ENCODE measurements around the gene NCK2. TPM values are rescaled to one million over a fixed set of nuclear protein-coding genes. Genes with fewer than 3 reads are reported as not detected.

NCK2 gene
- total and polyA plus RNA-seq, 2 of the 13 experiments (the other 11 are each of a cell fraction or from before 2014, with no cell fraction given): 14.8 to 23.5 TPM

GRCh38 chr2:105800953-105801635 is 56.4 kb downstream of the NCK2 start (continued):
- TF ChIP-seq TBX2 (CRISPR knock-in tag; IDR thresholded peaks at IDR 0.05; ENCODE audit: borderline replicate concordance): peak; percentile 25; the same call in 1 of the 2 replicates
- no peak for TF ChIP-seq EP300 (IDR thresholded peaks at IDR 0.05; ENCODE audit: low read depth in 2 of 2, low read length in 2 of 2)
- TF ChIP-seq EP300 (CRISPR knock-in tag; IDR thresholded peaks at IDR 0.05; ENCODE audit: borderline replicate concordance): peak; percentile 56; the same call in 1 of the 2 replicates
- no peak for TF ChIP-seq YEATS2 (CRISPR knock-in tag; IDR thresholded peaks at IDR 0.05; ENCODE audit: borderline replicate concordance)
- TF ChIP-seq ARNT2 (CRISPR knock-in tag; IDR thresholded peaks at IDR 0.05; ENCODE audit: low read depth): 0 out of 2 replicates have a peak, but pooled peaks have one; percentile 26
- 0 out of 2 replicates have a peak, but pooled peaks have one; percentile 15 for TF ChIP-seq ZNF546 (CRISPR knock-in tag; conservative IDR thresholded peaks at IDR 0.05)
- TF ChIP-seq, protein P1, sequence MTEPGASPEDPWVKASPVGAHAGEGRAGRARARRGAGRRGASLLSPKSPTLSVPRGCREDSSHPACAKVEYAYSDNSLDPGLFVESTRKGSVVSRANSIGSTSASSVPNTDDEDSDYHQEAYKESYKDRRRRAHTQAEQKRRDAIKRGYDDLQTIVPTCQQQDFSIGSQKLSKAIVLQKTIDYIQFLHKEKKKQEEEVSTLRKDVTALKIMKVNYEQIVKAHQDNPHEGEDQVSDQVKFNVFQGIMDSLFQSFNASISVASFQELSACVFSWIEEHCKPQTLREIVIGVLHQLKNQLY (CRISPR knock-in tag; IDR thresholded peaks at IDR 0.05): peak; percentile 67; the same call in 1 of the 2 replicates
- TF ChIP-seq POGZ (CRISPR knock-in tag; IDR thresholded peaks at IDR 0.05): peak; percentile 54; the same call in 1 of the 2 replicates
- TF ChIP-seq CCAR2 (optimal IDR thresholded peaks at IDR 0.05; ENCODE audit: low read depth, low read length): no peak
- peak; percentile 93 for TF ChIP-seq SOX5 (CRISPR knock-in tag; IDR thresholded peaks at IDR 0.05; ENCODE audit: borderline replicate concordance)

GRCh38 chr2:105801961-105802360 is 57.2 kb downstream of the NCK2 start:
- Histone ChIP-seq H3K27ac (ENCODE audit: extremely low read length, insufficient read depth, low read length) (no peak overlapping the region), H3K79me2 (ENCODE audit: insufficient read depth, low read length) (peaks cover 7% of the 10 kb centered on the region), H3K27me3 (ENCODE audit: control insufficient read depth in 1 of 2, insufficient read depth in 2 of 2, low read length in 2 of 2) (no peaks in the 10 kb centered on the region), H3K9me3 (ENCODE audit: low read length) (no peaks in the 10 kb centered on the region), H2AFZ (ENCODE audit: low read length) (no peak overlapping the region), H3K4me1 (ENCODE audit: insufficient read depth, low read length) (peaks cover 37% of the 10 kb centered on the region), H3K36me3 (replicated peaks in 1 of 2; ENCODE audit: control insufficient read depth in 1 of 2, insufficient read depth in 2 of 2, low read length in 2 of 2) (no peaks in the 10 kb centered on the region), H3K4me2 (ENCODE audit: low read depth, low read length) (no peak overlapping the region), H3K9ac (ENCODE audit: insufficient read depth, low read depth, low read length) (no peak overlapping the region), H3K4me3 (replicated peaks in 1 of 3; ENCODE audit: insufficient read depth in 1 of 3, low read depth in 2 of 3, low read length in 3 of 3) (no peak overlapping the region), H4K20me1 (ENCODE audit: insufficient read depth, low read length) (no peaks in the 10 kb centered on the region; the same call in 1 of the 2 replicates)
- ATAC-seq (no peak), DNase-seq (ENCODE audit: low spot score) (no peak), FAIRE-seq (no peak)
- no TSS peak for BruUV-seq (replicated peaks)
- intact Hi-C loops (cut with micrococcal nuclease; ENCODE audit: unreplicated experiment): loop anchor here (2.0 kb wide), 1 partner anchor 21 kb away; no protein-coding TSS in a partner anchor
- in situ Hi-C loops (cut with HindIII; ENCODE audit: extremely low pct_ligation_motif_present, low pct_unique_long_range_greater_than_20kb): no loop called here
- WGBS (ENCODE audit: low lambda C conversion rate): 96% methylated on average over 3 of the region's 4 CpGs
- ChIA-PET CTCF (ENCODE audit: low intra/inter-chr PET ratio, low total read pairs) (no interaction called here), POLR2A (no interaction called here)
- TF ChIP-seq THAP7 (CRISPR knock-in tag; IDR thresholded peaks at IDR 0.05) (0 out of 2 replicates have a peak, but pooled peaks have one; percentile 27), KLF6 (CRISPR knock-in tag; IDR thresholded peaks at IDR 0.05) (no peak)

Measured in HepG2 (cell line).